WERI-Rb-1 (cell line): ENCODE data around the gene MS4A6A.

Experiments used
- DNase-seq: peaks from one replicate; pipeline ENCODE4 v3.0.0-alpha.2; 2020
- H3K27ac ChIP-seq: fragments of 250-450 bp; sonication (Bioruptor Pico); 2 replicates; pipeline ENCODE4 v1.5.1; 2020; ENCODE audit warnings: mild to moderate bottlenecking, moderate library complexity
- H3K27me3 ChIP-seq: fragments of 250-450 bp; sonication (Bioruptor Pico); 2 replicates; pipeline ENCODE4 v1.5.1; 2021; ENCODE audit warnings: mild to moderate bottlenecking, low read depth, moderate library complexity; ENCODE audit not compliant: insufficient read depth, severe bottlenecking
- H3K36me3 ChIP-seq: fragments of 250-450 bp; sonication (Bioruptor Pico); 2 replicates; pipeline ENCODE4 v1.5.1; 2020; ENCODE audit warnings: mild to moderate bottlenecking, moderate library complexity
- H3K4me3 ChIP-seq: 2 replicates; pipeline ENCODE4 v1.5.1; 2011; ENCODE audit warnings: low read depth, mild to moderate bottlenecking, control low read depth, low read length
- H3K9me3 ChIP-seq: fragments of 250-450 bp; sonication (Bioruptor Pico); 2 replicates; pipeline ENCODE4 v1.5.1; 2021; ENCODE audit warnings: mild to moderate bottlenecking, moderate library complexity; ENCODE audit not compliant: severe bottlenecking
- TF ChIP-seq, protein P1 (sequence below): IDR thresholded peaks from 2 replicates; pipeline ENCODE4 v1.5.1; 2011; ENCODE audit warnings: low read depth, mild to moderate bottlenecking, control low read depth, inconsistent platforms, low read length

MS4A6A gene

GRCh38 chr11:60150279-60150678 lies 32.6 kb downstream of the MS4A6A start:
- Histone ChIP-seq H3K27ac (no peak overlapping the region), H3K36me3 (no peaks in the 10 kb centered on the region), H3K27me3 (no peaks in the 10 kb centered on the region), H3K4me3 (no peak overlapping the region), H3K9me3 (no peaks in the 10 kb centered on the region)
- TF ChIP-seq, protein P1, sequence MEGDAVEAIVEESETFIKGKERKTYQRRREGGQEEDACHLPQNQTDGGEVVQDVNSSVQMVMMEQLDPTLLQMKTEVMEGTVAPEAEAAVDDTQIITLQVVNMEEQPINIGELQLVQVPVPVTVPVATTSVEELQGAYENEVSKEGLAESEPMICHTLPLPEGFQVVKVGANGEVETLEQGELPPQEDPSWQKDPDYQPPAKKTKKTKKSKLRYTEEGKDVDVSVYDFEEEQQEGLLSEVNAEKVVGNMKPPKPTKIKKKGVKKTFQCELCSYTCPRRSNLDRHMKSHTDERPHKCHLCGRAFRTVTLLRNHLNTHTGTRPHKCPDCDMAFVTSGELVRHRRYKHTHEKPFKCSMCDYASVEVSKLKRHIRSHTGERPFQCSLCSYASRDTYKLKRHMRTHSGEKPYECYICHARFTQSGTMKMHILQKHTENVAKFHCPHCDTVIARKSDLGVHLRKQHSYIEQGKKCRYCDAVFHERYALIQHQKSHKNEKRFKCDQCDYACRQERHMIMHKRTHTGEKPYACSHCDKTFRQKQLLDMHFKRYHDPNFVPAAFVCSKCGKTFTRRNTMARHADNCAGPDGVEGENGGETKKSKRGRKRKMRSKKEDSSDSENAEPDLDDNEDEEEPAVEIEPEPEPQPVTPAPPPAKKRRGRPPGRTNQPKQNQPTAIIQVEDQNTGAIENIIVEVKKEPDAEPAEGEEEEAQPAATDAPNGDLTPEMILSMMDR: no peak
- no peak for DNase-seq

DNA sequence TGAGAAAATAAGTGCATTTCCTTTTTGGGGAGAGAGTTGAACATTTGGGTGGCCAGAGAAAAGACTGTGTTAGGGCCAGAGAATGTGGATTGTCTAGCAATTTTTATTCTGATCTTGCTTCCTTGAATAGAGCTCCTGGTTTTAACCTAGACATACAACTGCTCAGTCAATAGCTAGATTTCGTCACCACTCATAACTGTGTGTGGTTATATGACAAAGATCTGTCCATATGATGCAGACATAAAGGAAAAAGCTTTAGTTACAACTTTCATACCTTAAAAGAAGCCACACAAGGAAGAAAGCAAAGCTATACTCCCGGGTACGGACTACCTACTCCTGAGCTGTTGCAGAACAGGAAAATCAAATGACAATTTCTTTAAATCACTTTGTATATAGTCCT lies 37.2 kb downstream of the MS4A6A start:
- TF ChIP-seq, protein P1: no peak
- Histone ChIP-seq H3K27ac (no peak overlapping the region), H3K4me3 (no peak overlapping the region), H3K36me3 (no peaks in the 10 kb centered on the region), H3K27me3 (no peaks in the 10 kb centered on the region), H3K9me3 (no peaks in the 10 kb centered on the region)
- no peak for DNase-seq

- no peak overlapping the region for H3K27ac ChIP-seq
- TF ChIP-seq, protein P1: no peak
- H3K4me3 ChIP-seq: no peak overlapping the region
- DNase-seq: no peak
- H3K9me3 ChIP-seq: no peaks in the 10 kb centered on the region
- no peaks in the 10 kb centered on the region for H3K27me3 ChIP-seq
- no peaks in the 10 kb centered on the region for H3K36me3 ChIP-seq
These were observed 39.1 kb downstream of the MS4A6A start for GRCh38 chr11:60143768-60144167.

- Histone ChIP-seq H3K9me3 (peaks cover 5% of the 10 kb centered on the region), H3K36me3 (no peaks in the 10 kb centered on the region), H3K4me3 (no peak overlapping the region), H3K27me3 (no peaks in the 10 kb centered on the region), H3K27ac (no peak overlapping the region)
- TF ChIP-seq, protein P1: no peak
- no peak for DNase-seq
These were observed 49.0 kb downstream of the MS4A6A start for GRCh38 chr11:60133917-60134316.

DNA sequence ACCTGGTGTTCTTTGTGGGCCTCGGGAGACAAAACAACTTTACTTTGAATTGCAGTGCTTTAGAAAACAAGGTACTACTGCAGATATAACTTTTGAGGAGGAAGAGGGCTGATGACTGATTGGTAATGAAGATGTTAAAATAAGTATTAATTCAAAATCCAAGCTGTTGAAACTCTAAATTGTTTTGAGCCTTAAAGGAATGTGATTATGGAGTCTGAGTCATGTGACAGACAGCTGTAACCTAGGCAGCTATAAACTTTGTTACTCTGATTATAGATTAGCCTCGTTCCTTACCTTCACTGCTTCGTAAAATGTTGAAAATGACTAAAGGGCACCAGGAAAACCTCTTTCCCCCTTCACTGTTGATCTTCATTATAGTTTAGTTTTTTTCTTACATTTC lies 51.0 kb downstream of the MS4A6A start:
- TF ChIP-seq, protein P1: no peak
- no peaks in the 10 kb centered on the region for H3K27me3 ChIP-seq

GRCh38 chr11:60130496-60130895 lies 52.4 kb downstream of the MS4A6A start:
- Histone ChIP-seq H3K27ac (no peak overlapping the region), H3K27me3 (no peaks in the 10 kb centered on the region), H3K36me3 (no peaks in the 10 kb centered on the region), H3K9me3 (peaks cover 5% of the 10 kb centered on the region), H3K4me3 (no peak overlapping the region)
- DNase-seq: peak; percentile 67
- TF ChIP-seq, protein P1: peak; percentile 60

More for the DNA sequence above, 51.0 kb downstream of the MS4A6A start:
- Histone ChIP-seq H3K27ac (no peak overlapping the region), H3K4me3 (no peak overlapping the region), H3K36me3 (no peaks in the 10 kb centered on the region), H3K9me3 (peaks cover 5% of the 10 kb centered on the region)
- no peak for DNase-seq
